HG03025 (cell line): ENCODE data around the gene KIF1B.
"Not testable (repeated sequence)": the region's sequence is repeated elsewhere in the genome, so short reads cannot be mapped to it uniquely, and the experiment has no call there.

Experiments
- ATAC-seq: cut with Tn5 transposase; IDR thresholded peaks from one replicate; pipeline ENCODE4 v1.9.1; 2021; ENCODE audit warnings: mild to moderate bottlenecking, moderate library complexity; ENCODE audit not compliant: unreplicated experiment, low FRiP score

KIF1B gene

DNA sequence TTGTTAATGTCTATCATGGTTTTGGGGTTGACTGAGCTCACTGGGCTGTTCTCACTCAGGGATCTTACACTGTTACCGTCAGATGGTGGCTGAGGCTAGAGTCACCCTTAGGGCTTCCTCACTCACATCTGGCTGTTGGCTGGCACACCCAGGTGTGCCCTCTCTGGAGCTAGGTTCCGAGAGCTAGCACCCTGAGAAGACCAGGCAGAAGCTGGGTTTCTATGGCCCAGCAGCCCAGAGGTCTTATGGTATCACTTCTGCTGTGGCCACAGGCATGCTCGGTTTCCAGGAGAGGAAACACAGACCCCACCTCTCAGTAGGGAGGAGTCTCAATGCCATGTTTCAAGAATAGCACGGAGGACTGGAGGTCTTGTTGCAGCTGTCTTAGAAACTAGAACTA is 20.7 kb upstream of the KIF1B start:
- no peak for ATAC-seq

DNA sequence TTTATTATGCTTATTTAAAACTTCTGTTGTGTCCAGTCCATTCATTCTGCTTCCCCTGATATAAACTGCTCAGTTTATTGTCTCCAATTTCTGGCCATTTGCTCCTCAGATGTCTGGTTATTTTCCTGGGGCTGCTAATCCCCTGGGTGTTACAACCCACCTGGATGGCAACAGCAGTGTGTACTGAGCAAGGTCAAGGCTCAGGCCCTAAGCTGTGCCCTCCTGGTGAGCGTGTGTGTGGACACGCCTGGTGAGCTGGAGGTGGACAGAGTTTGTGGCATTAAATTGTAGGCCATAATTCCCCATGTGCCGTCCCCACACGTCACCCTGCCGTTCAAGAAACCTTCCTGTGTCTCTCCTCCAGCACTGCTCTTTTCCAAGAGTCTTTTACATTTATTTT is 18.1 kb upstream of the KIF1B start:
- ATAC-seq: no peak

DNA sequence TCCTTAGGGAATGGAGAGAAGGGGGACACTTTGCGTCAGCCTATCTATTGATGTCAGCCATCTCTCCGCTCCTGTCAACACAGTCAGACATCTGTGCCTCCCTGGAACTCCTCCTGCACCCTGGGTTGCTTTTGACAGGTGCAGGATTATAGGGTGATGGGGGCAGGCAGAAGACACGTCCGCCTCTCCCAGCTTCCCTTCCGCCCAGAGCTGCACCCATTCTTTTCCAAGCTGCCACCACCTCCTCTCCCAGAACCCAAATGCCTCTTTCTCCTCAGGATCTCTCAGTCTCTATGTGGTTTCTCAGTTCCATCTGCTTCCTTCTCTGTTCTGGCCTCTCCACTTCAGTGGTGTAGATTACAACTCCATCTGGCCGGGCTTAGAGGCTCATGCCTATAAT is 17.1 kb upstream of the KIF1B start:
- ATAC-seq: no peak

DNA sequence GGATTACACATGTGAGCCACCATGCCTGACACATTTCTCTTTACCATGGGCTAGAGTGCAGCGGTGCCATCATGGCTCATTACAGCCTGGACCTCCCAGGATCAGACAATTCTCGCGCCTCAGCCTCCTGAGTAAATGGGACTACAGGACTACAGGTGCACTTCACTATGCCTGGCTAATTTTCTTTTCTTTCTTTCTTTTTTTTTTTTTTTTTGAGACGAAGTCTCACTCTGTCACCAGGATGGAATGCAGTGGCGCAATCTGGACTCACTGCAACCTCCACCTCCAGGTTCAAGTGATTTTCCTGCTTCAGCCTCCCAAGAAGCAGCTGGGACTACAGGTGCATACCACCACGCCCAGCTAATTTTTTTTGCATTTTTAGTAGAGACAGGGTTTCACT is 14.8 kb upstream of the KIF1B start:
- no peak for ATAC-seq

DNA sequence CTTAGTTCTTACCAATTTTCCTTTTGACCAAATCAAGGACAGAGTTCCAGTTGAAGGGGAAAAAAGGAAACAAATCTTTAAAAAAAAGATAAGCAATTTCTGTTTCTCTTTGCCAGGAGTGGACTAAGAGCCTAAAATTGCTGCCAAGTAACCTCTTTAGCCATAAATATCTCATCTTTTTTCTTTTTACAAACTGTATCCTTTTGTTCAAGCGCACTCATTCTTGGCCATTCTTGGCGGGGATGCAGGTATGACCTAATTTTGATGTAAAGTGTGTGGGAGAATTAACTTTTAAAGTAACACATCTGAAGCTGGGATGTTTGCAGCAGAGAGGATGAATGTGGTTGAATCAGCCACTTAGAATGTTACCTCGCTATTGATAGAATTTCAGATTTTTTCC is 13.4 kb upstream of the KIF1B start:
- ATAC-seq: no peak

DNA sequence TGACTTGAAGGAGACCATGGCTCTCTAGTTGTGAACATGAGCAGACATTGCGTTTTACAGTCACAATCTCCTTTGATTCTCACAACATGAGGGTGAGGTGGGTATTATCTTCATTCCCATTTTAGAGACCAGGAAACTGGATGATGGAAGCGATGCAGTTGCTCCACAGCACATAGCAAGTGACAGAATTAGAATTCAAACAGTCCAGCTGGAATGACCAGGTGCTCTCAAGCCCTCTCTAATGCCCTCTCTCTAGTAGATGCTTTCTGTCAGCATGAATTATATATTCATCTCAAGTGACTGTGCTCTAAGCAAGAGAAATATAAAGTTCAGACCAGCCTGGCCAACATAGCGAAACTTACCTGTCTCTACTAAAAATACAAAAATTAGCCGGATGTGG is 9.8 kb upstream of the KIF1B start:
- ATAC-seq: no peak

DNA sequence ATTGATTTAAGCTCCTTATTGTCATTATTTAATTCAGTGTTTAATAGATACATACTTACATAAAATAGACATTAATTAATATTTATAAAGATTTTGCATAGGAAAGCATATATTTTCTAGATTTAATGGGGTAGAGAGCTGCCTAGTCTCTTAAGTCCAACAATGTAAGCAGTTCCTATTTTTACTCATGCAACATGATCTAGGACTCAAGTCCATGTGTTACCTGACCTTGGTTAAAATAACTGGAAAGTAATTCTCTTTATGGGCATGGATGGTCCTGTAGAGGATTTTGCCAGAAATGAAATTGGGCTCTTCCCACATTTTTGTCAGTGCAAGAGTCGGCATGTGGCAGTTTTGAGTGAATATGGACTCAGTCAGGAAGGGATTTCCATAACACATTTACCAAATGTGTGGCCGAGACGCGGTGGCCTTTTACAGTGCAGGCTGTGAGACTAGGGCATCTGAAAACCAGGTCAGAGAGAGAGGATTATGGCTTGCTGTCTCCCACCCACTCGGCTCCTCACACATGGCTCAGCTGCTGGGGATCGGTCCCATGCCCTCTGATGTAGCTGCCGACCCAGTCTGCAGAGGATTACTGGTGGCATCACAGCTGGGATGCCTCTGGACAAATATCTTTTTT is 6.2 kb upstream of the KIF1B start:
- ATAC-seq: no peak

DNA sequence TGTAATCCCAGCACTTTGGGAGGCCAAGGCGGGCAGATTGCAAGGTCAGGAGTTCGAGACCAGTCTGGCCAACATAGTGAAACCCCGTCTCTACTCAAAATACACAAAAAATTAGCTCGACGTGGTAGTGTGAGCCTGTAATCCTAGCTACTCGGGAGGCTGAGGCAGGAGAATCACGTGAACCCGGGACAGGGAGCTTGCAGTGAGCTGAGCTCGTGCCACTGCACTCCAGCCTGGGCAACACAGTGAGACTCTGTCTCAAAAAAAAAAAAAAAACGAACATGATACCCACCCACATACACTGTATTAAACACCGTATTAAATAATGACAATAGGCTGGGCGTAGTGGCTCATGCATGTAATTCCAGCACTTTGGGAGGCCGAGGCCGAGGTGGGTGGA is 5.2 kb upstream of the KIF1B start:
- not testable (repeated sequence) for ATAC-seq

DNA sequence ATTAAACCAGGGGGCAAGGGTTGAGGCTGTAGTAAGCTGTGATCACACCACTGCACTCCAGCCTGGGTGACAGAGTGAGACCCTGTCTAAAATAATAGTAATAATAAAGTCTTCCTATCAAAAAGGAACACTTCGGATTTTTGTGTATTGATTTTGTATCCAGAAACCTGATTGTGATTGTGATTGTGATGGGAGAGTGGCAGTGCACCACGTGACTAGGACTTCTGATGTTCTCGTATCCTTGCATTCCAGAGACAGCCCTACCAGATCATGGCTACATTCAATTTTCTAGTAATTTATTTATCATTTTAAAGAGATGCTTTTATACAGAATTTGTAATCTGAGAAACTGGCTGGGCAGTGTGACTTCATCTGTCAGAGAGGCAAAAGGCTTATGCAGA is 2.6 kb upstream of the KIF1B start:
- ATAC-seq: no peak

DNA sequence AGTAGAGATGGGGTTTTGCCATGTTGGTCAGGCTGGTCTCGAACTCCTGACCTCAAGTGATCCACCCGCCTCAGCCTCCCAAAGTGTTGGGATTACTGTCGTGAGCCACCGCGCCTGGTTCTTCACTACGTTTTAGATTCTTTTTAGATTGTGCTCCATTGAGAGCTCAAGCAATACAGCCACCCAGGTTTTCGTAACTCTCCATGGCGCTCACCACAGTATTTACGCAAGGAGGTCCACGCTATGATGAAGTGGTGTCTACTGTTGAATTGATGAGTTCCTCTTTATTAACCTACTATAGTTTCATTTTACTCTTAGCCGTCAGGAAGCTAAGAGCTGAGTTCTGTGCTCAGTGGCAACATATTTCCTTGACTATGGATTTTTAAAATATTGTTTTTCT is 1.8 kb upstream of the KIF1B start:
- ATAC-seq: no peak

DNA sequence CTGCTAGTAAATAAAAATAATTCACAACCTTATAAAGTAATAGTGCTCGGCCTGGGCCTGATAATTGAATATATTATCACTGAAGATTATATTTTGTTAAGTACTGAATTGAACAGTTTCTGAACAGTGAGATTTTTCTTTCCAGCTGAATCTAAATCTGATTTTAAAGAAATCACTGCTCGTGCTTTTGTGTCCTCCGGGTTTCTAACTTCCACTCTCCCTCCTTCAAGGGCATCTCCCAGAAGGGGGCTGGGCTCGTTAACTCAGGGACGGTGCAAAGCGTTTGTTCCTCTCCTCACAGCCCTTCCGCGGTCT is 823 bp upstream of the KIF1B start:
- peak; percentile 6 for ATAC-seq

DNA sequence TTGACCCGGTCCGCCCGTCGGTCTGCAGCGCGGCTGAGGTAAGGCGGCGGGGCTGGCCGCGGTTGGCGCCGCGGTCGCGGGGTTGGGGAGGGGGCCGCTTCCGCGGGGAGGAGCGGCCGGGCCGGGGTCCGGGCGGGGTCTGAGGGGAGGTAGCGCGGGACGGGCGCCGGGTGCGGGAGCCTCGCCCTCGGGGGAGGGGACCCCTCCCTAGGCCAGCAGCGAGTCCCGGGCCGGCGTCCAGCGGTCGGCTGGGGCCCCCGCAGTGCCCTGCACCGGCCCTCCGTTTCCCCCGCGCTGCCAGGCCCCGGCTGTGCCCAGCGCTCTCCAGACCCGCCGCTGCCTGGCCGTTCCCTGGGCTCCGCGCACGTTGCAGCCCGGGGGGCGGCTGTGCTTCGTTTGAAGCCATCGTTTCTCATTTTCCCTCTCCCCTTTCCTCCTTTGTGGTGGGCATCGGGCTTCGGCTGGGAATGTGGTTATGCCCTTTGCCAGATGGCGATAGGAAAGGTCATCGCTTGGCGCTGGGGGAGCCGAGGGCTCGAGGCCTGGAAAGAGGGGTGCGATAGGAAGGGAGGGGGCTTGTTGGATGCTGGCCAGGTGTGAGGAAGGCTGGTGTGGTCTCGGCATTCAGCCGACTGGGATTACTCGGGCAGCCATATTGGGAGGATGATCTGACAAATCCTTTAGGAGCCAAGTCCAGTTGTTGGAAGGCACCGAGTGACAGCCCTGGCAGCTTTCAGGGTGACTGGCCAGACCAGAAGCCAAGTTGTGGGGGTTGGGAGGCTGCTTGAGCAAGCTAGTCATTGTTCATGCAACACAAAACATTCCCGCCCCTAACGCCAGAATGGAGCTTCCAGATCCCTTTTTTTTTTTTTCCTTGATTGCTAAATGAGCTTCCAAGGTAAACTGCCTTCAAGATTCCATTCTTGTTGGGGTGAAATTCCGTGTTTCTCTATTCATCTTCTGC is 753 bp downstream of the KIF1B start:
- ATAC-seq: peak; percentile 2

DNA sequence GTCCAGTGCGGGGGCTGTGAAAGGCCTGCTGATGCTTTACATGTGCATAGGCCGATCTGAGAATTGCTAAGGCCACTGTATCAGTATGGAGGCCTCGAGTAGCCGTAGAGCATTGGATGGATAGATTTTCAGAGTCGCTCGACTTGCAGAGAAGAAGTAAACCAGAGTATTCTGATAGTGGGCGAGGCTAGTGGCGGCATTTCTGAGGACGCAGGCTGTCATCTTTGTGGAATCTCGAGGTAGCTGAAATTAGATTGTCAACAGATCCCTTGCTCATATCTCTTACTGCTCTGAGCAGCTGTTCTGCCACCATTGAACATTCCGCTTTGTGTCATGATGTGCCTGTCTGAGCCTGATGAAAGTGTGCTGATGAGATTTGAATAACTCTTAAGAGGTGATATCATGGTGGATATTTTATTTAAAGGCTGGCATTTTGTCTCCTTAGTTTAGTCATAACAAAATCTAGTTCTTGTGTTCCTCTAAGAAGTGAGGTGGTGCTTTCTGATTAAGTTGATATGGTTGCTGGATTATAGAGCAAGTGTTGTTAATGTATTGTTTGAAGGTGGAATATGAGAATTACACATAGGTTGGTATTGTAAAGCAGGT is 1.5 kb downstream of the KIF1B start:
- no peak for ATAC-seq

DNA sequence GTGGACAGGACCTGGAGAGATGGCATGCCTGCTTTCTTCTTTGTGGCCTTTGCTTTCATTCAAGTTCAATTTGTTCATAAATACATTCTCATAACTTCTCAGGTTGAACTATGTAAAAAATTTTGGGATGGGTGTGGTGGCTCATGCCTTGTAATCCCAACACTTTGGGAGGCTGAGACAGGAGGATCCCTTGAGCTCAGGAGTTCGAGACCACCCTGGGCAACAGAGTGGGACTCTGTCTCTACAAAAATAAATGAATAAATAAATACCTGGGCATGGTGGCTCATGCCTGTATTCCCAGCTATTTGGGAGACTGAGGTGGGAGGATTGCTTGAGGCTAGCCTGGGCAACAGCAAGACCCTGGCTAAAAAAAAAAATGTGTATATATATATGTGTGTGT is 2.1 kb downstream of the KIF1B start:
- ATAC-seq: no peak

DNA sequence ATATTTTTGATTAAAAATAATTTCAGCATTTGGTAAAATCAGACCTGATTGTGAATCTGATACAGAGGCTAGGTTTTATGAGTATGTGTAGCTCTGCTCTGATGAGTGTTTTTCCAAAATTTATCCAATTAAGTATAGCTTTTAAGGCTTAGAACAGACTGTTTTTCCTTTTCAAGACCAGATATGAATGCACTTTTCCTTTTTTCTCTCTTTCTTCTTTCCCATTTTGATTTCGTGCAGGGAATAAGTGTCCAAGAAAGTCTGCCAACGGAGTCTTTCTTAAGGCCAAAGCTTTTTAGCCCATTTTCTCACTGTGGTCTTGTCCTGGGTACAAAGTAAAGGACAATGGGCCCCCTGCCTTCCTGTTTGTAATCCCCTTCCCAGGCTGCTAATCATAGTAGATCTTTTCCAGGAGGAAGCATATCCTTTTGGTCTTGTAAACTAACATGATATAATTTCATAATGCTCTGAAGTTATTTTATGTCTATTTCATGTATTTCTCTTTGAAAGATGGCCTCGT is 2.9 kb downstream of the KIF1B start:
- ATAC-seq: no peak

DNA sequence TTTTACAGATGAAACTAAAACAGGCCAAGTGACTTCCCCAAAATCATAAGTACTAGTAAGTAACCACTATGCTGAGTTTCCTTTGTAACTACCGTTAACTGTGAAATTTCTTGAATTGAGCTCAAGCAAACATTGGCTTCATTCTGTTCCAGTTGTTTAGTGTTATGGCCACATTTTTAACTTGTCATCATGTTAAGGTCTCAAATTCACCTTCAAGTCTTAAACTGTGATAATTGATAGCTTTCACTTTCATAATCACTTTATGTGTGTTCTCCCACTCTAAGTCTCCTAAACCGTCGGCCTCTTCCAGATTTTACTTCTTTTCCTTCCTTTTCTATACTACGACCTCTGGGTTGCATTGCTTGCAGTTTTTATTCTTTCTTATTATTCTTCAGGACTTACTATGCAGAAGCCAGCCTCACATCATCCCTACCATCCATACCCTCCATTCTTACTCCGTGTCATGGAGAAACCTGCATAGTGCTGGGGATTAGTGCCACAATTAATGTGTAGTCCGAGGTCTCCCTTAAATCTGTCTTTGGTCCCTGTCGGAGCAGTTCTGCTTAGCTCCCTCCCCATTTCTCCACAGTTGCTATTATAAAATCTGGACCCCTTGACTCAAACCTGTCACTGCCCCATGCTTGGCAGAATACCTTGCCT is 5.8 kb downstream of the KIF1B start:
- no peak for ATAC-seq

DNA sequence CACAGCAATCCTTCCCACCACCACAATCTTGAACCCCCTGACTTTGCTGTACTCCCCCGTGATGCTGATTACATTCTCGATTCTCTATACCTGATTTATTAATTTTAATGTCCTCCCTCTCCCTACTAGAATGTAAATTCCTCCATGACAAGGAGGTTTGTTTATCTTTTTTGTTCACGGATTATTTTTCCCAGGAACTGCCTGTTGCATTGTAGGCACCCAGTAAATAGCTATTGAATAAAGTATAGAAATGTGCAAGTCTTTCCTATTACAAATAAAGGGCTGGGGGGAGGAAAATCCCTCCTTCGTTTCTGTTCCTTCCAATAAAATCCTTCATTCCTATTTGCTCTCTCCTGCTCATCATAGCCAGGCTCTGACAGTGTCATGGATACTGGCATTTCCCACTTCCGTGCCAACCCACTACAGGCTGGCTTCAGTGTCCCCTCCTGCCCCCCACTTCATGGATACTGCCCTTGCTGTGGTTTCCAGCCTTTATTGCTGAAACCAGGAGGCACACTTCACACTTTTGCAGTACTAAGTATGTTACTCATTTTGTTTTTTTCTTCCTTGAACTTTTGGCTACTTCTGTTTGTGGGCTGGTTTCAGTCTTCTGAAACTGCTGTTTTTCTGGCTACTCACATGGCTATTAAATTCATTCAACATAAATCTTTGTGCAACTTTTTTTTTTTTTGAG is 7.5 kb downstream of the KIF1B start:
- ATAC-seq: no peak

DNA sequence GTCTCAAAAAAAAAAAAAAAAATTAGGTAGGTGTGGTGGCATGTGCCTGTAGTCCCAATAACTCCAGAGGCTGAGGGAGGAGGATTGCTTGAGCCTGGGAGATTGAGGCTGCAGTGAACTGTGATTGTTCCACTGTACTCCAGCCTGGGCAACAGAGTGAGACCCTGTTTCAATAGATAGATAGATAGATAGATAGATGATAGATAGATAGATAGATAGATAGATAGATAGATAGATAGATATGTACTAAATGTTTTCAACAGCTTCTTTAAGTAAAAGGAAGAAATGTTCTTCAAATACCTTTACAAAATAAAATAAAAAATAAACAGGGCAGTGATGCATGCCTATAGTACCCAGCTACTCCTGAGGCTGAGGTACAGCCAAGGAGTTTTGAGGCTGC is 9.8 kb downstream of the KIF1B start:
- no peak for ATAC-seq

DNA sequence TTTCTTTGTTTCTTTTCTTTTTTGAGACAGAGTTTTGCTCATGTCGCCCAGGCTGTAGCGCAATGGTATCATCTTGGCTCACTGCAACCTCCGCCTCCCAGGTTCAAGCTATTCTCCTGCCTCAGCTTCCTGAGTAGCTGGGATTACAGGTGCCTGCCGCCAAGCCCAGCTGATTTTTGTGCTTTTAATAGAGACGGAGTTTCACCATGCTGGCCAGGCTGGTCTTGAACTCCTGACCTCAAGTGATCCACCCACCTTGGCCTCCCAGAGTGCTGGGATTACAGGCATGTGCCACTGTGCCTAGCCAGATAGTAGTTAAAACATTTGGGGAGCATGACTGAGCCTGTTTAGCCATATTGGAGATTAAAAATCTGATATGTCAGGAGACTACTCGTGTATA is 10.3 kb downstream of the KIF1B start:
- not testable (repeated sequence) for ATAC-seq

DNA sequence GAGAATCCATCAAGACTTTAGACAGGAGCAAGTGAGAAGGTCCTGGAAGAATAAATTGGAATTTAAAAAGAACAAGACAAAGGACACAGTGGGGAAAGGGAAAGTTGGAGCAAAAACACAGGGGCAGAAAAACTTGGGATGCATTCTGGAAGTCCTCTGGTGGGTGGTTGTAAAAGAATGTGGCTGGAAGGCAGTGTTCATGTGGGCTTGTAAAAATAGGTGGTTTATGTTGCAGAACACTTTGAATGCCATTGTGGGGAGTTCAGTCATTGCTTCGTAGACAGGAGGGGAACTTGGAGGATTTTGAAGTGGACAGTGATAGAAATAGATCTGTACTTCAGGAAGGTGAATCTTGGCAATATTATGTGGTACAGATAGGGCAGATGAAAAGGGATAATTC is 15.2 kb downstream of the KIF1B start:
- no peak for ATAC-seq
